Right lobe of liver (tissue), 6 donors: ENCODE measurements around the gene PKD1. TPM values are rescaled to one million over a fixed set of nuclear protein-coding genes. Genes with fewer than 3 reads are reported as not detected.

Experiments
- ATAC-seq, 4 donors: fragments of 200-7000 bp; cut with Tn5 transposase; one replicate each; pipeline ENCODE4 v1.9.1; 2020; ENCODE audit warnings: mild to moderate bottlenecking in 4 of 4, moderate library complexity in 4 of 4
- DNase-seq, 3 donors: peaks; one replicate each; pipeline ENCODE4 v3.0.0-alpha.2; 2020
- H3K27ac ChIP-seq, 3 donors: fragments of 200-600 bp; one replicate each; pipeline ENCODE4 v1.8.0; 2022
- H3K27me3 ChIP-seq, 2 donors: fragments of 200-600 bp; one replicate each; pipeline ENCODE4 v1.8.0; 2022
- H3K36me3 ChIP-seq, 4 donors: fragments of 200-600 bp; sonication (generic) in 1 of 4; one replicate each; pipeline versions ENCODE4 v1.5.1 to v1.8.0; 2017 to 2022; ENCODE audit warnings: control low read depth in 1 of 4
- H3K4me1 ChIP-seq, 4 donors: fragments of 200-600 bp; sonication (generic) in 1 of 4; one replicate each; pipeline versions ENCODE4 v1.5.1 to v1.8.0; 2017 to 2022; ENCODE audit warnings: control low read depth in 1 of 4
- H3K4me3 ChIP-seq, 3 donors: fragments of 200-600 bp; one replicate each; pipeline ENCODE4 v1.8.0; 2022
- H3K9me3 ChIP-seq, 4 donors: fragments of 200-600 bp; sonication (generic) in 1 of 4; one replicate each; pipeline versions ENCODE4 v1.5.1 to v1.8.0; 2017 to 2022; ENCODE audit warnings: control low read depth in 1 of 4
- CTCF ChIP-seq, 4 donors: fragments of 200-600 bp in 3 of 4; fragments of 450-650 bp in 1 of 4; IDR thresholded peaks; one replicate each; pipeline versions ENCODE4 v1.5.1 to v1.8.0; 2016 to 2022; ENCODE audit warnings: antibody characterized with exemption in 4 of 4, mild to moderate bottlenecking in 2 of 4
- POLR2A ChIP-seq: fragments of 450-650 bp; IDR thresholded peaks from one replicate; pipeline ENCODE4 v1.6.1; 2017; ENCODE audit warnings: antibody characterized with exemption, mild to moderate bottlenecking
- WGBS: methylation state at CpG from one replicate; pipeline ENCODE4 v1.1.6; 2018; ENCODE audit warnings: low coverage, low lambda C conversion rate; ENCODE audit not compliant: insufficient coverage; ENCODE audit errors: missing lambda C conversion rate; 5-methylcytosine and 5-hydroxymethylcytosine counted together
- intact Hi-C, 2 donors: fragments of 100-400 bp; cut with DNase I; formaldehyde crosslinking; loops; one replicate each; pipeline versions ENCODE4 v1.11.2 to v1.14.1; 2022
- total RNA-seq, 6 experiments: library from RNA; depleted of rRNA in 2 of 6; stranded (reverse); fragments of >200 nt in 2 of 6; fragmentation: NEBNext Ultra II Directional in 3 of 6; extraction: Animal tissue kit (Norgen Biotek cat#: 25700) in 3 of 6; gene quantifications; one replicate each; pipeline versions ENCODE4 v1.1.0 to v1.2.4, GENCODE V29; 2016 to 2023
- donor health status: DM: no; HTN: yes; CAD: no.
- donor health status: DM: no; HTN: no; CAD: no.
- donor health status: DM: no; HTN: no; CAD: no.
- donor health status: DM: no; HTN: yes; CAD: no.
- donor health status: DM: no; HTN: yes; CAD: no.

The PKD1 gene
- total RNA-seq, 6 experiments from 2014 or later: 28.5 to 58.2 (median 42.8) TPM

- H3K36me3 ChIP-seq: peaks cover 0 to 36% (median 4%) of the 10 kb centered on the region in 4 donors
- H3K27ac ChIP-seq: no peak overlapping the region
- no peaks in the 10 kb centered on the region for H3K27me3 ChIP-seq
- TF ChIP-seq POLR2A (no peak), CTCF (IDR thresholded peaks at IDR 0.05) (no peak)
- intact Hi-C loops: no loop called here
- H3K9me3 ChIP-seq: no peaks in the 10 kb centered on the region
- peaks cover 0 to 8% (median 0%) of the 10 kb centered on the region in 4 donors for H3K4me1 ChIP-seq
- ATAC-seq: no peak
- DNase-seq: no peak
- no peak overlapping the region for H3K4me3 ChIP-seq
- WGBS: 98% methylated on average over 9 of the region's 23 CpGs
These were observed 39.6 kb downstream of the PKD1 start for GRCh38 chr16:2095918-2096582.

GRCh38 chr16:2095315-2095853 lies 40.3 kb downstream of the PKD1 start:
- intact Hi-C loops: no loop called here
- Histone ChIP-seq H3K27me3 (no peaks in the 10 kb centered on the region), H3K36me3 (peaks cover 0 to 39% (median 4%) of the 10 kb centered on the region in 4 donors), H3K27ac (no peak overlapping the region), H3K4me3 (no peak overlapping the region), H3K9me3 (no peaks in the 10 kb centered on the region), H3K4me1 (peaks cover 0 to 13% (median 1%) of the 10 kb centered on the region in 4 donors)
- TF ChIP-seq CTCF (IDR thresholded peaks at IDR 0.05): no peak
- TF ChIP-seq POLR2A: no peak
- 98% methylated on average over 9 of the region's 26 CpGs for WGBS
- no peak for DNase-seq
- no peak for ATAC-seq

GRCh38 chr16:2093793-2094192 lies 41.9 kb downstream of the PKD1 start:
- H3K27ac ChIP-seq: no peak overlapping the region
- H3K36me3 ChIP-seq: peaks cover 0 to 41% (median 5%) of the 10 kb centered on the region in 4 donors
- intact Hi-C loops: no loop called here
- peaks cover 0 to 29% (median 9%) of the 10 kb centered on the region in 4 donors for H3K4me1 ChIP-seq
- no peaks in the 10 kb centered on the region for H3K9me3 ChIP-seq
- WGBS: no CpG with 5 or more reads among the region's 15 CpGs
- TF ChIP-seq POLR2A (no peak), CTCF (IDR thresholded peaks at IDR 0.05) (no peak)
- H3K27me3 ChIP-seq: no peaks in the 10 kb centered on the region
- DNase-seq: no peak
- no peak overlapping the region for H3K4me3 ChIP-seq
- no peak for ATAC-seq

- Histone ChIP-seq H3K9me3 (no peaks in the 10 kb centered on the region), H3K27me3 (no peaks in the 10 kb centered on the region), H3K4me3 (no peak overlapping the region), H3K36me3 (peaks cover 0 to 44% (median 5%) of the 10 kb centered on the region in 4 donors), H3K4me1 (peaks cover 0 to 38% (median 13%) of the 10 kb centered on the region in 4 donors), H3K27ac (no peak overlapping the region)
- TF ChIP-seq POLR2A (no peak), CTCF (IDR thresholded peaks at IDR 0.05) (no peak)
- DNase-seq (no peak), ATAC-seq (no peak)
- intact Hi-C loops: no loop called here
- no CpG with 5 or more reads among the region's 13 CpGs for WGBS
These were observed 42.8 kb downstream of the PKD1 start for GRCh38 chr16:2092866-2093265.
